Measurements from ENCODE around the gene KLK7. TPM values are rescaled to one million over a fixed set of nuclear protein-coding genes. Genes with fewer than 3 reads are reported as not detected.

Gene KLK7
- total and polyA plus RNA-seq, 2 donors (not counting 3 experiments of a cell fraction or from before 2014, with no cell fraction given): not detected

DNA sequence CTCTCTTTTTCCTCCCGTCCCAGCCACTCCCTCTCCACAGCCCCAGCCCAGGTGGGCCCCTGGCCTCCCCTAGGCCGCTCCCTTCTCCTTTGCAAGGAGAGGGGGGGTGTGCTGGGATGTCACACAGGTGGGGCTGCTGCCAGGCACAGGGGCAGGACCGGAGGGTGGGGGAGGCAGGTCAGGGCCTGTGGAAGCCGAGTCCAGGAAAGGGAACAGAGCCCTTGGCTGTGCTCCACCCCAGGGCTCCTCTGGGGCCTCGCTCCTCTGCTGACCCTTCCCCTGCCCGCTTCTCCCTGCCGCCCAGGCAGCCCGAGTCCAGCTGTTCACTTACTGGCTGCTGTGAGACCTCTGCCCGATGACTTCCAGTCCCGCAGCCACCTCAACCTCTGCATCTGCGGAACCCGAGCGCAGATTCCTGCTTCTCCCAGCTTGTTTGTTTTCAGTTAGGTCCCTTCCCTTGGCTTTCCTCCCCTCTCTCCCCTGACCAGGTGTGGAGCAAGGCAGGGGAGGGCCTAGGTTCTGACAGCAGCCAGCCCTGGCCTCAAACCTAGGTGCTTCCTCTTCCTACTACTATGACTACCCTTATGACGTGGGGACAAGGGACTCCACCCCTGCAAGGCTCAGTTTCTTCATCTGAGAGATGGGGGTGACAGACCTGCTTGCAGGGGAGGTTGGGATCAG lies 43.5 kb upstream of the KLK7 start:
- Histone ChIP-seq H3K4me3 (replicated peaks in 1 of 3; ENCODE audit: insufficient read depth in 1 of 3, low read depth in 1 of 3, low read length in 3 of 3) (no peak overlapping the region), H3K79me2 (ENCODE audit: control insufficient read depth, insufficient read depth, low read length) (no peaks in the 10 kb centered on the region), H4K20me1 (replicated peaks; ENCODE audit: control insufficient read depth, extremely low read depth, insufficient read depth, low read length) (no peaks in the 10 kb centered on the region), H3K9me1 (replicated peaks; ENCODE audit: control insufficient read depth, extremely low read depth, insufficient read depth, low read length) (no peaks in the 10 kb centered on the region), H3K4me1 (ENCODE audit: control insufficient read depth, extremely low read depth, insufficient read depth, low read length) (no peaks in the 10 kb centered on the region), H3K4me2 (ENCODE audit: insufficient read depth, low read length) (no peak overlapping the region), H3K27me3 (ENCODE audit: control insufficient read depth in 2 of 2, insufficient read depth in 2 of 2, low read length in 2 of 2) (no peaks in the 10 kb centered on the region), H3K36me3 (ENCODE audit: control insufficient read depth in 2 of 2, extremely low read depth in 1 of 2, insufficient read depth in 2 of 2, low read length in 2 of 2) (no peaks in the 10 kb centered on the region), H3K27ac (ENCODE audit: insufficient read depth, low read depth, low read length) (no peak overlapping the region), H3K9me3 (replicated peaks; ENCODE audit: control insufficient read depth, insufficient read depth, low read length) (no peaks in the 10 kb centered on the region), H2AFZ (ENCODE audit: low read depth, low read length) (no peak overlapping the region), H3K9ac (replicated peaks; ENCODE audit: extremely low read depth, insufficient read depth, low read length) (no peak overlapping the region)
- FAIRE-seq (no peak), DNase-seq (ENCODE audit: low read depth, low spot score) (no peak)
- intact Hi-C loops (cut with micrococcal nuclease) (no loop called here), dilution Hi-C loops (cut with MboI; ENCODE audit: extremely low pct_ligation_motif_present, low sequenced_read_pairs) (no loop called here)
- no TSS peak for BruUV-seq (replicated peaks)
- TF ChIP-seq POLR2A (IDR thresholded peaks at IDR 0.05; ENCODE audit: low read depth, low read length) (no peak), EZH2 (IDR thresholded peaks at IDR 0.05; ENCODE audit: borderline replicate concordance, low read depth, low read length, severe bottlenecking) (no peak), FOS (IDR thresholded peaks at IDR 0.05; ENCODE audit: borderline replicate concordance, insufficient read depth, low read length) (no peak), MAX (IDR thresholded peaks at IDR 0.05; ENCODE audit: insufficient read depth, insufficient read length) (no peak), MYC (IDR thresholded peaks at IDR 0.05; ENCODE audit: low read depth, low read length) (no peak), POLR2AphosphoS5 (IDR thresholded peaks at IDR 0.05; ENCODE audit: insufficient read depth, low read depth, low read length) (no peak), GATA2 (IDR thresholded peaks at IDR 0.05; ENCODE audit: insufficient read depth, insufficient read length, low read depth, low read length) (no peak), JUN (IDR thresholded peaks at IDR 0.05; ENCODE audit: borderline replicate concordance, insufficient read depth, insufficient read length, low read depth) (no peak)
- TF ChIP-seq, protein P1, sequence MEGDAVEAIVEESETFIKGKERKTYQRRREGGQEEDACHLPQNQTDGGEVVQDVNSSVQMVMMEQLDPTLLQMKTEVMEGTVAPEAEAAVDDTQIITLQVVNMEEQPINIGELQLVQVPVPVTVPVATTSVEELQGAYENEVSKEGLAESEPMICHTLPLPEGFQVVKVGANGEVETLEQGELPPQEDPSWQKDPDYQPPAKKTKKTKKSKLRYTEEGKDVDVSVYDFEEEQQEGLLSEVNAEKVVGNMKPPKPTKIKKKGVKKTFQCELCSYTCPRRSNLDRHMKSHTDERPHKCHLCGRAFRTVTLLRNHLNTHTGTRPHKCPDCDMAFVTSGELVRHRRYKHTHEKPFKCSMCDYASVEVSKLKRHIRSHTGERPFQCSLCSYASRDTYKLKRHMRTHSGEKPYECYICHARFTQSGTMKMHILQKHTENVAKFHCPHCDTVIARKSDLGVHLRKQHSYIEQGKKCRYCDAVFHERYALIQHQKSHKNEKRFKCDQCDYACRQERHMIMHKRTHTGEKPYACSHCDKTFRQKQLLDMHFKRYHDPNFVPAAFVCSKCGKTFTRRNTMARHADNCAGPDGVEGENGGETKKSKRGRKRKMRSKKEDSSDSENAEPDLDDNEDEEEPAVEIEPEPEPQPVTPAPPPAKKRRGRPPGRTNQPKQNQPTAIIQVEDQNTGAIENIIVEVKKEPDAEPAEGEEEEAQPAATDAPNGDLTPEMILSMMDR (IDR thresholded peaks at IDR 0.05; ENCODE audit: extremely low read depth in 1 of 2, insufficient read depth in 1 of 2, low read depth in 1 of 2, low read length in 2 of 2): no peak
- CTCF ChIA-PET: interaction anchor here (2.3 kb wide), 1 partner anchor 10 kb away, joined by 11 read pairs; no protein-coding TSS in a partner anchor
- POLR2A ChIA-PET: no interaction called here

All from endothelial cell of umbilical vein (primary cell).